BJ (cell line): Measurements from ENCODE around the gene ZDHHC14. TPM values are rescaled to one million over a fixed set of nuclear protein-coding genes. Genes with fewer than 3 reads are reported as not detected.
"Not testable (repeated sequence)": the region's sequence is repeated elsewhere in the genome, so short reads cannot be mapped to it uniquely, and the experiment has no call there.

ENCODE experiments used
- CTCF ChIA-PET: fragments of 350-600 bp; formaldehyde crosslinking; extraction: SDS; loops from one replicate; lab custom pipeline; 2021; ENCODE audit warnings: antibody characterized with exemption, inconsistent platforms; lab: Yijun Ruan, JAX
- POLR2A ChIA-PET: fragments of 300-600 bp; sonication (Branson Sonifier 250); formaldehyde crosslinking; extraction: SDS; loops from one replicate; lab custom pipeline; 2021; ENCODE audit warnings: antibody characterized with exemption; lab: Charles Lee
- DNase-seq: peaks from one replicate; pipeline ENCODE4 v3.0.0-alpha.2; 2011; ENCODE audit warnings: low read depth
- H3K27me3 ChIP-seq: 2 replicates; pipeline ENCODE4 v1.6.0; 2011; ENCODE audit warnings: low read length; ENCODE audit not compliant: control insufficient read depth, insufficient read depth
- H3K36me3 ChIP-seq: 2 replicates; pipeline ENCODE4 v1.5.1; 2011; ENCODE audit warnings: low read length; ENCODE audit not compliant: control insufficient read depth, insufficient read depth
- H3K4me3 ChIP-seq: 2 replicates; pipeline ENCODE4 v1.5.1; 2011; ENCODE audit warnings: low read depth, mild to moderate bottlenecking, control low read depth, low read length
- CTCF ChIP-seq: IDR thresholded peaks from 2 replicates; pipeline ENCODE4 v1.5.1; 2011; ENCODE audit warnings: low read depth, mild to moderate bottlenecking, control low read depth, inconsistent platforms, low read length, moderate library complexity; ENCODE audit not compliant: insufficient read depth
- polyA plus RNA-seq: library from polyadenylated mRNA; depleted of rRNA; stranded (reverse); fragments of >200 nt; gene quantifications from 2 replicates; pipeline ENCODE4 v1.2.3, GENCODE V29; 2011

The ZDHHC14 gene
- polyA plus RNA-seq, 1 experiment, result 3.6 TPM

GRCh38 chr6:157392927-157393668, 12.1 kb downstream of the ZDHHC14 start:
- TF ChIP-seq CTCF, result no peak
- no peaks in the 10 kb centered on the region for H3K36me3 ChIP-seq
- no peak overlapping the region for H3K4me3 ChIP-seq
- POLR2A ChIA-PET, result no interaction called here
- H3K27me3 ChIP-seq, result no peaks in the 10 kb centered on the region
- CTCF ChIA-PET, result no interaction called here
- DNase-seq, result no peak

- Histone ChIP-seq H3K27me3 (no peaks in the 10 kb centered on the region), H3K4me3 (no peak overlapping the region), H3K36me3 (no peaks in the 10 kb centered on the region)
- no peak for DNase-seq
- TF ChIP-seq CTCF, result no peak
- CTCF ChIA-PET, result no interaction called here
- POLR2A ChIA-PET, result no interaction called here
Observed at GRCh38 chr6:157393669-157394327, 12.8 kb downstream of the ZDHHC14 start.

- POLR2A ChIA-PET, result interaction anchor here (0.6 kb wide), 1 partner anchor 218 kb away, joined by 4 read pairs; no protein-coding TSS in a partner anchor
- H3K4me3 ChIP-seq, CTCF ChIA-PET, DNase-seq, H3K27me3 ChIP-seq, H3K36me3 ChIP-seq: not testable (repeated sequence)
Observed at GRCh38 chr6:157395199-157395598, 14.2 kb downstream of the ZDHHC14 start.

GRCh38 chr6:157396026-157396425, 15.0 kb downstream of the ZDHHC14 start:
- POLR2A ChIA-PET, result no interaction called here
- no peak for TF ChIP-seq CTCF

GRCh38 chr6:157397660-157398059, 16.7 kb downstream of the ZDHHC14 start:
- CTCF ChIA-PET, result interaction anchor here (1.2 to 1.3 kb wide), 2 partner anchors 10 to 17 kb away, joined by 3 read pairs; no protein-coding TSS in a partner anchor
- TF ChIP-seq CTCF, result no peak
- POLR2A ChIA-PET, result no interaction called here
- Histone ChIP-seq H3K4me3 (no peak overlapping the region), H3K27me3 (no peaks in the 10 kb centered on the region), H3K36me3 (no peaks in the 10 kb centered on the region)
- no peak for DNase-seq

More at GRCh38 chr6:157396026-157396425, 15.0 kb downstream of the ZDHHC14 start:
- H3K27me3 ChIP-seq, result no peaks in the 10 kb centered on the region
- H3K4me3 ChIP-seq, result no peak overlapping the region
- CTCF ChIA-PET, result no interaction called here
- no peaks in the 10 kb centered on the region for H3K36me3 ChIP-seq
- DNase-seq, result no peak
